IPS-11a (cell line): ENCODE measurements around the gene CREB3L2.
"Not testable (repeated sequence)": the region's sequence is repeated elsewhere in the genome, so short reads cannot be mapped to it uniquely, and the experiment has no call there.

Experiments
- H3K4me3 ChIP-seq: one replicate; pipeline ENCODE4 v1.5.1; 2013; ENCODE audit warnings: low read depth, low read length, control low read depth

Gene CREB3L2

DNA sequence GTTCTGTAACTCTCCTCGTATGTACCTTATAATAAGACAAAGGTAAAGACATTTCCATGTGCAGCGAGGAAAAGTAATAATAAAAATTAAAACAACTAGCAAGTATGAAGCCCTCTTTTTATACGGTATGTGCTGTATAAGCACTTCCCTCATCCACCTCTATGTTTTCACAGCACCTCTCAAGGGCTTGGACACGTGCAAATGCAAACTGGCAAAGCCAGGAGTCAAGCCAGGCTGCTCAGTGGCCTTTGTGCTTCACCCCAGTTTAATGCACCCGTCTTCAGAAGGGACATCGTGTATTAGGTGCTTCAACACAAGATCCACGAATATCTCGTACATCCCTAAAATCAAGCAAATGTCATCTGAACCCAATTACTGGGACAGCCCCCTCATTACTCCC is 153.8 kb downstream of the CREB3L2 start:
- no peak overlapping the region for H3K4me3 ChIP-seq

DNA sequence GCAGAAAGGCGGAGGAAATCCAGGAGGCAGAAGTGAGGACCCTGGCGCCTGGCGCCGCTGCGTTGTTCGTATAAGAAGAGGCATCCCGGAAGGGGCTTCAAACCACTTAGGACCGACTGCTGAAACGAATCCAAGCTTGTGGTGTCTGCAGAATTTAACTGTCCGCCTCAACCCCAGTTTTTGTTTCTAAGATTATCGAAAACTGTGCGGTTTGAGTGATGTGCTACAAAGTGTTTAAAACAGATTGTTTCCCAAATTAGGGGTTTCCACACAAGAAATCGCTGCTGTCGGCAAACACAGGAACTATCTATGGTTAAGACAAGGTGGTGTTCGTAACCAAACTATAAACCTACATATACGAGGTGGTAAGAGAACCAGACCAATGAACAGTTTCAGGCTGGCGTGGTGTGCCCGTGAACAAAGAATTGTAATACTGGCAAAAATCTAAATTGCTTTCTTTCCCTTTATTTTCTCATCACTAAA is 154.3 kb downstream of the CREB3L2 start:
- H3K4me3 ChIP-seq = peak overlapping the region; percentile 36

- peak within 1 kb of the TSS; percentile 36 for H3K4me3 ChIP-seq
Observed at GRCh38 chr7:137846827-137847567, 154.9 kb downstream of the CREB3L2 start, which contains the start of gene DGKI. Gene DGKI, minus strand, starts transcription at chr7:137846974.

GRCh38 chr7:137846549-137846826 is 155.4 kb downstream of the CREB3L2 start:
- H3K4me3 ChIP-seq = peak overlapping the region; percentile 21

- no peak overlapping the region for H3K4me3 ChIP-seq
Observed at GRCh38 chr7:137844677-137845425, 157.0 kb downstream of the CREB3L2 start.

- no peak overlapping the region for H3K4me3 ChIP-seq
Observed at GRCh38 chr7:137839903-137840779, 161.7 kb downstream of the CREB3L2 start.

- no peak overlapping the region for H3K4me3 ChIP-seq
Observed at GRCh38 chr7:137838706-137839315, 163.1 kb downstream of the CREB3L2 start.

GRCh38 chr7:137836541-137836940 is 165.3 kb downstream of the CREB3L2 start:
- H3K4me3 ChIP-seq = no peak overlapping the region

DNA sequence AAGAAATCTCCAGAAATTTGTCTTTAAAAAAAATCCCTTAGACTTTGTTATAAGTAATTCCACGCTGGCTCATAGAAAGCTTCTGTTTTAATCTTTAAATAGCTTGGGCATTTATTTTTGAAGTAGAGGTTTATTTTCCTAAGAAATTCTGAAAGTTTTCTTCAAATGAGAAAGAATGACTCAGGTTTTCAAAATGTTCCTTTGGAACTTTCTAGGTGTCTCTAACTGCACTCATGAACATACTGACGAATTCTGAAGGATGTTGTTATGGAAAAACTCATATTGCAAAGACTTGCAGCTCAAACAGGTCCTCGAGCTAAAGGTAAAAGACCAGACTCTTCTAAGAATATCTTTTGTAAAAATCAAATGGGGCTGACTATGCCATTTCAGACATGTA is 165.8 kb downstream of the CREB3L2 start:
- H3K4me3 ChIP-seq = no peak overlapping the region

- no peak overlapping the region for H3K4me3 ChIP-seq
Observed at GRCh38 chr7:137835486-137836112, 166.3 kb downstream of the CREB3L2 start.

GRCh38 chr7:137834552-137834951 is 167.3 kb downstream of the CREB3L2 start:
- H3K4me3 ChIP-seq = no peak overlapping the region

DNA sequence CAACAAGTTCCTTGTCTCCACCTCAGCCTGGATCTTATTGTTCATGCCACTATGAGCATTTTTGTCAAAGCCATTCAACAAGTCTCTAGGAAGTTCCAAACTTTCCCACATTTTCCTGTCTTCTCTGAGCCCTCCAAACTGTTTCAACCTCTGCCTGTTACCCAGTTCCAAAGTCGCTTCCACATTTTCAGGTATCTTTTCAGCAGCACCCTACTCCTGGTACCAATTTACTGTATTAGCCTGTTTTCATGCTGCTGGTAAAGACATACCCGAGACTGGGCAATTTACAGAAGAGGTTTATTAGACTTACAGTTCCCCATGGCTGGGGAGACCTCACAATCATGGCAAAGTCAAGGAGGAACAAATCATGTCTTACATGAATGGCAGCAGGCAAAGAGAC is 168.9 kb downstream of the CREB3L2 start:
- not testable (repeated sequence) for H3K4me3 ChIP-seq

- no peak overlapping the region for H3K4me3 ChIP-seq
Observed at GRCh38 chr7:137832382-137832781, 169.5 kb downstream of the CREB3L2 start.

DNA sequence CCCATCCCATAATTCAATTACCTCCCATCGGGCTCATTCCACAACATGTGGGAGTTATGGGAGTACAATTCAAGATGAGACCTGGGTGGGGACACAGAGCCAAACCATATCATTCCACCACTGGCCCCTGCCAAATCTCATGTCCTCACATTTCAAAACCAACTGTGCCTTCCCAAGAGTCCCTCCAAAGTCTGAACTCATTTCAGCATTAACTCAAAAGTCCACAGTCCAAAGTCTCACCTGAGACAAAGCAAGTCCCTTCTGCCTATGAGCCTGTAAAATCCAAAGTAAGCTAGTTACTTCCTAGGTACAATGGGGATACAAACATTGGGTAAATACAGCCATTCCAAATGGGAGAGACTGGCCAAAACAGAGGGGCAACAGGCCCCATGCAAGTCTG is 170.3 kb downstream of the CREB3L2 start:
- H3K4me3 ChIP-seq = not testable (repeated sequence)

DNA sequence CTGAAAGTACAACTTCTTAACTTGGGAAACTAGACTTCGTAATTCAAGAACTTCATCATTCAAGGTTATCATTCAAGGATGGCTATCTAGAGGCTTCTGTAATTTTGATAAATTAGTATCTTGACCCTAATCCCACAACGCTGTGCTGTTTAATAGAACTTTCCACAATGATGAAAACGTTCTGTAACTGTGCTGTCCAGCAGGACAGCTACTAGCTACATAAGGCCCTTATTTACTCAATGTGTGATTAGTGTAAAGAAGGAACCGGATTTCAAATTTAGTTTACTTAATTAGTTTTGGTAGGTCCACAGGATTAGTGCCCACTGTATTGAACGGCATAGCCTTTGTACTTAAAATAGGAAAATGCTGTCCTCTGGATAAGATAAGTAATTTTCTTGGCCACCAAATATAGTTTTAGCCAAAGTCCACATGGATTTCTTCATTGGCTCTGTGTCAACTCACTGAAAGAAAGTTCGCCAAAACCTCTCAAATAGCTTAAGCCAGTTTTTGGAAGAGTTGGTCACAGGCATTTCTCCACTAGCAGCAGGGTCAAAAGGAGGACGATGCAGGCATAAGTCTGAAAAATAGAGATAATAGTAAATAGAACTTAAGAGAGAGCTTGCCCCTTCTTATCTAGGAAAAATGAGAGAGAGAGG is 172.4 kb downstream of the CREB3L2 start:
- no peak overlapping the region for H3K4me3 ChIP-seq

GRCh38 chr7:137828456-137828855 is 173.4 kb downstream of the CREB3L2 start:
- no peak overlapping the region for H3K4me3 ChIP-seq

DNA sequence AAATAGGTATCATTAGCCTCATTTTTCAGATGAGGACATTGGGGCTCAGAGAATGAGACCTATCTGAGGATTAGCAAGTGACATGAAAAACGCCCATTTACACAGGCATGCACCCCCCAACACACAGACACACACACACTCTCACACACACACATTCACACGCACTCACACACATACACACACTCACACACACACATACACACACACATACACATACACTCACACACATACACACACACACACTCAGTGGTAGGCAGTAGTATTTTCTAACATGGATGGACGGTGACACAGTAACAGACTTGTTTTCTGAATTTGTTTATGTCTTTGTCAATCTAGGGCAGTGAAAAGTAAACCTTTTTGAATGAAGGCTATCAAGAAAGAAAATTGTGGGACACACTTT is 176.4 kb downstream of the CREB3L2 start:
- no peak overlapping the region for H3K4me3 ChIP-seq
